ENCODE measurements around the gene EHMT1. TPM values are rescaled to one million over a fixed set of nuclear protein-coding genes. Genes with fewer than 3 reads are reported as not detected.
A peak's percentile ranks its signal among the peaks of the same experiment; 100 is the strongest.

The EHMT1 gene
- 10 to 100 TPM; 14.1 to 62.7 (median 14.8) TPM for polyA plus RNA-seq

DNA sequence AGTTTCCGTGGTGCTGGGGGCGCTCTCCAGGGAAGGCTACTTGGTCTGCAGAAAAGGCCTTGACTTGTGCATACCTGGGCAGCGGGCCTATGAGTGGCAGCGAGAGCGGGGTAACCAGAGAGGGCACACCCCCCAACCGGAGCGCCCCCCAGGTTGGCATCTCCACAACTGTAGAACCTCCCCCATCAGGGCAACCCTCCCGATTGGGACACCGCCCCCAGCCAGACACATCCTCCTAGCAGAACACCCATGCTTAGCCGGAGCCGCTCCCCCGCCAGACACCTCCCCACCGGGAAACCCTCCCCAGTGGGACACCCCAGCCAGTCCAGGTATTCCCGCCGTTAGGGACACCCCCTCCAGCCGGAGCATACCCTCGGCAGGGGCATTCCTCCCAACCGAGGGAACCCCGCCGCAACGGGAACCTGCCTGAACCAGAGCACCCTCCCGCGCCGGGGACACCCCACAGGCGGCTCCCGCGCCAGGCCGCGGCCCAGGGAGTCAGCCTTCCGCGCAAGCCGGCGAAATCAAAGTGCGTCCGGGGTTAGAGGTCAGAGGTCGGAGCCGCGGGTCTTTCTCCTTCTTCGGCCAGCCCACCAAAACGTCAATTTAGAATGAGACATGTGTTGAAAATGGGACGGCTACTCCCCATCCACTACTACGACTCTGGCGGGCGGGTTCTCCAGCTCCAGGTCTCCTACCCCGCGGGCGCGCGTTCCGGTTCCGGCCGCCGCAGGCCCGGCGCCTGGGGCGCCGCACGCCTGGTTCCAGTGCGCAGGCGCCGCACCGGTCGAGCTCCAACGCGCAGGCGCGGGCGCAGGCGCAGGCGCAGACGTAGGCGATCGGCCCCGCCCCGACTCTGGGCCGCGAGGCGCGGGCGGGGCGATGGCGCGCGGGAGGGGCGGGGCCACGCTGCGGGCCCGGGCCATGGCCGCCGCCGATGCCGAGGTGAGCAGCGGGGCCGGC, at the start of gene EHMT1:
EHMT1 (plus strand) TSS at position 901 of the 963 bp plus-strand sequence; CDS start at position 925, 24 bp downstream.
- Mint-ChIP-seq H3K27ac (peak within 1 kb of the TSS; percentile 88 to 98 (median 94)), H3K4me3 (peak within 1 kb of the TSS; percentile 87 to 95 (median 91)), H3K4me1 (peaks cover 42 to 45% of the 10 kb centered on the region in 2 donors), H3K36me3 (no peaks in the 10 kb centered on the region), H3K27me3 (ENCODE audit: low read depth in 3 of 3) (peaks cover 3 to 17% (median 7%) of the 10 kb centered on the region in 3 donors), H3K9me3 (no peaks in the 10 kb centered on the region)
- DNase-seq, result peak; percentile 93 to 95 (median 94)

DNA sequence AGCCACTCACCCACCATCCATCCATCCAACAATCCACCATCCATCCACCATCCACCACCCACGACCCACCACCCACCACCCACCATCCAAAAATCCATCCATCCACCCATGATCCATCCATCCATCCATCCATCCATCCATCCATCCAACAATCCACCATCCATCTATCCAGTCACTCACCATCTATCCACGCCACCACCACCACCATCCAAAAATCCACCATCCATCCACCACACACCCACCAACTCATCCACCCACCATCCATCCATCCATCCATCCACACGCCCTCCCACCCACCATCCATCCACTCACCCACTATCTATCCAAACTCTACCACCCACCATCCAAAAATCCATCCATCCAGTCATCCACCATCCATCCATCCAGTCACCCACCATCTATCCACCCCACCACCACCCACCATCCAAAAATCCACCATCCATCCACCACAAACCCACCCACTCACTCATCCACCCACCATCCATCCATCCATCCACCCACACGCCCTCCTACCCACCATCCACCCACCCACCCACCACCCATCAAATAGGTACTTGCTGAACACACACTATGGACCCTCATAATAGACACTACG, 49.1 kb upstream of the EHMT1 start:
- no peaks in the 10 kb centered on the region for H3K9me3 Mint-ChIP-seq
- no peak for DNase-seq
- no peak overlapping the region for H3K4me3 Mint-ChIP-seq
- H3K4me1 Mint-ChIP-seq, result no peaks in the 10 kb centered on the region
- no peaks in the 10 kb centered on the region for H3K27me3 Mint-ChIP-seq (ENCODE audit: low read depth in 3 of 3)
- peaks cover 0 to 10% (median 7%) of the 10 kb centered on the region in 3 donors for H3K36me3 Mint-ChIP-seq
- no peak overlapping the region for H3K27ac Mint-ChIP-seq

DNA sequence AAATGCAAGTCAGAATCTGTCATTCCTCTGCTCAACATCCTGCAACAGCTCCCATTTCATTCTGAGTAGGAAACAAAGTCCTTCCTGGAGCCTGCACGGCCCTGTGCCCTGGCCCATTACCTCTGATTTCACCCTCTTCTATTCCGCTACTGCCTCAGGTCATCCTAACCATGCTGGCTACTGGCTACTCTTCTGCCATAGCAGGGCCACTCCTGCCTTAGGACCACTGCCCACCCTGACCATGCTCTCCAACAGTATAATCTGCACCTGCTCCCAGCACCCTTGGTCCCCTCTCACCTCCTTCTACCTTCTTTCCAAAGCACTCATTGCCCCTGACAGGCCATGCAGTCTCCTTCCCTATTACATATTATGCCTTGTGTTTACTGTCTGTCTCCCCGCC, 48.2 kb upstream of the EHMT1 start:
- no peaks in the 10 kb centered on the region for H3K9me3 Mint-ChIP-seq
- H3K27ac Mint-ChIP-seq, result peak overlapping the region in 3 of 6 donors; percentile 47 to 73 (median 72)
- H3K4me1 Mint-ChIP-seq, result peaks cover 3 to 7% of the 10 kb centered on the region in 2 donors
- peaks cover 0 to 13% (median 7%) of the 10 kb centered on the region in 3 donors for H3K36me3 Mint-ChIP-seq
- no peak for DNase-seq
- H3K27me3 Mint-ChIP-seq (ENCODE audit: low read depth in 3 of 3), result no peaks in the 10 kb centered on the region
- H3K4me3 Mint-ChIP-seq, result no peak overlapping the region

DNA sequence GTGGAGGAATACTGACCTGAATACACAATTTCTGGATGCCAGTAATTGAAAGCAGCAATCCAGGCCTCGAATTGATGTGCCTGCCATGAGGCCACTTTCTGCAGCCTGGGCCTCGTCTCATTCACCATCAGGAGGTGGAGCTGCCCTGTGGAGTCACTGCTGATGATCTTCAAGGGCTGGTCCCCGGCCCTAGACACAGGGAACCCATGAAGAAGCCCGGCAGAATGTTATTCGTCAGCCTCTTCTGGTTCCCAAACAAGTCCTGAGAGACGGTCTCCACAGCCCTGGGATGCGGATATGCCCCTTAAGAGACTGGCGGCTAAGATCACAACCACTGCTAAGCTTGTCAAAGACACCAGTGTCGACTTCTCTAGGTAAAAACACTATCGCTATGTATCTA, 44.6 kb upstream of the EHMT1 start:
- Mint-ChIP-seq H3K4me1 (peaks cover 27 to 31% of the 10 kb centered on the region in 2 donors), H3K9me3 (no peaks in the 10 kb centered on the region), H3K27ac (no peak overlapping the region), H3K4me3 (no peak overlapping the region), H3K36me3 (peaks cover 0 to 16% (median 7%) of the 10 kb centered on the region in 3 donors), H3K27me3 (ENCODE audit: low read depth in 3 of 3) (no peaks in the 10 kb centered on the region)
- no peak for DNase-seq

- H3K27ac Mint-ChIP-seq, result no peak overlapping the region
- H3K4me3 Mint-ChIP-seq, result no peak overlapping the region
- no peaks in the 10 kb centered on the region for H3K9me3 Mint-ChIP-seq
- no peak for DNase-seq
- H3K36me3 Mint-ChIP-seq, result peaks cover 0 to 16% (median 7%) of the 10 kb centered on the region in 3 donors
- H3K4me1 Mint-ChIP-seq, result peaks cover 30 to 31% of the 10 kb centered on the region in 2 donors
- H3K27me3 Mint-ChIP-seq (ENCODE audit: low read depth in 3 of 3), result no peaks in the 10 kb centered on the region
Observed at GRCh38 chr9:137575364-137575715, 43.5 kb upstream of the EHMT1 start.

GRCh38 chr9:137575716-137576411, 42.9 kb upstream of the EHMT1 start:
- Mint-ChIP-seq H3K27me3 (ENCODE audit: low read depth in 3 of 3) (no peaks in the 10 kb centered on the region), H3K4me1 (peaks cover 30 to 31% of the 10 kb centered on the region in 2 donors), H3K36me3 (peaks cover 0 to 16% (median 3%) of the 10 kb centered on the region in 3 donors), H3K27ac (no peak overlapping the region), H3K4me3 (peak overlapping the region in 4 of 5 donors; percentile 17 to 51 (median 36)), H3K9me3 (no peaks in the 10 kb centered on the region)
- DNase-seq, result no peak

DNA sequence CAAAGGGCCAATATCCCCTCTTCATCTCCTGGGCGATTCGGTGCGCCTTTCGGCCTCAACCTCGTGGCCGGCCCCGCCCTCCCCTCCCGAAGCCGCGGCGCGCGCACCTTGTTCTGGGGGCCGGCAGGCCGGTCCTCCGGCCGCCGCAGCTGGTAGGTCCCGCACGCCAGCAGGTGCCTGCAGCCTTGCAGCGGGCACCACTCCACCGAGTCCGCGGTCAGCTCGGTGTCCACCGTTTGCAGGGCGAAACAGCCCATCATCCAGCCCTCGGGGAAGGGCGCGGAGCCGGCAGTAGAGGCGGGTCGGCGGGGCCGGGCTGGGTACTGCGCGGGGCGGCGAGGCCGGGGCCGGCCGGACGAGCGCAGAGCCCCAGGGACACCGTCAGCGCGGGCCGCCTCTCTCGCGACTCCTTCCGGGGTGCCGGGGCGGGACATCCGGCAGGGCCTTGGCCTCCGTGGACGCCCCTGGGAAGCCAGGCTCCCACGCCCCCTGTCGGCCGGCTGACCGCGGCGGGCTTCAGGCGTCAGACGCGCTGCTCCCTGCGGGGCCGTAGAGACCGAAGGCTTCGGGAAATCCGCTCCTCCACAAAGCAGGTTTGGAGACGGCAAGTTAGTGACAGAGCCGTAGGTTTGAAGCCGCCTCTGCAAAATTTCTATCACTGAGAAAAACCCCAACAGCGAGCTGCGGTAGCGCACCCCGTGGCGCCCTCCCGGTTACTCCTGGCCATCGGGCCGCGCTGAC, 40.1 kb upstream of the EHMT1 start, which contains the start of gene DPH7:
DPH7 (minus strand) TSS at position 408 of the 741 bp plus-strand sequence; CDS start at position 260, 148 bp downstream.
- DNase-seq, result peak; percentile 94
- Mint-ChIP-seq H3K4me3 (peak within 1 kb of the TSS; percentile 77 to 83 (median 81)), H3K4me1 (peaks cover 30 to 31% of the 10 kb centered on the region in 2 donors), H3K27ac (peak within 1 kb of the TSS; percentile 37 to 83 (median 52)), H3K36me3 (peaks cover 0 to 18% (median 0%) of the 10 kb centered on the region in 3 donors), H3K9me3 (no peaks in the 10 kb centered on the region), H3K27me3 (ENCODE audit: low read depth in 3 of 3) (no peaks in the 10 kb centered on the region)

DNA sequence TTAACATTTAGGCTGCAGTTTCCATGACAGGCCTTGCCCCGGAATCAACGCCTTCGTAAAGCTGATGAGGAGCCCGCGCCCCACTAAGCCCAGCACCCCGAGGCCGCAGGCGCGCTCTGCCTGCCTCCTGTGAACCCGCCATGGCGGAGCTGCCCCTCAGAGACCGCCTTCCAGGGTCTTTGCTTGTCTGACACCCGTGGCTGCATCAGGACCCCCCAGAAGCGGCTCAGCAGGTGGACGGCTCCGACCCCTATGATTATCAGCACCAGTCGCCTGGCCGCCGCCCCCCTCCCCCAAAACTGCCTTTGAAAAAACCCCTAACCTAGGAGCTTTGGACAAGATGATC, 39.6 kb upstream of the EHMT1 start:
- Mint-ChIP-seq H3K27me3 (ENCODE audit: low read depth in 3 of 3) (no peaks in the 10 kb centered on the region), H3K4me3 (peak overlapping the region; percentile 77 to 83 (median 81)), H3K4me1 (peaks cover 30 to 31% of the 10 kb centered on the region in 2 donors), H3K9me3 (no peaks in the 10 kb centered on the region), H3K27ac (peak overlapping the region in 5 of 6 donors; percentile 37 to 80 (median 50)), H3K36me3 (peaks cover 0 to 18% (median 0%) of the 10 kb centered on the region in 3 donors)
- no peak for DNase-seq

DNA sequence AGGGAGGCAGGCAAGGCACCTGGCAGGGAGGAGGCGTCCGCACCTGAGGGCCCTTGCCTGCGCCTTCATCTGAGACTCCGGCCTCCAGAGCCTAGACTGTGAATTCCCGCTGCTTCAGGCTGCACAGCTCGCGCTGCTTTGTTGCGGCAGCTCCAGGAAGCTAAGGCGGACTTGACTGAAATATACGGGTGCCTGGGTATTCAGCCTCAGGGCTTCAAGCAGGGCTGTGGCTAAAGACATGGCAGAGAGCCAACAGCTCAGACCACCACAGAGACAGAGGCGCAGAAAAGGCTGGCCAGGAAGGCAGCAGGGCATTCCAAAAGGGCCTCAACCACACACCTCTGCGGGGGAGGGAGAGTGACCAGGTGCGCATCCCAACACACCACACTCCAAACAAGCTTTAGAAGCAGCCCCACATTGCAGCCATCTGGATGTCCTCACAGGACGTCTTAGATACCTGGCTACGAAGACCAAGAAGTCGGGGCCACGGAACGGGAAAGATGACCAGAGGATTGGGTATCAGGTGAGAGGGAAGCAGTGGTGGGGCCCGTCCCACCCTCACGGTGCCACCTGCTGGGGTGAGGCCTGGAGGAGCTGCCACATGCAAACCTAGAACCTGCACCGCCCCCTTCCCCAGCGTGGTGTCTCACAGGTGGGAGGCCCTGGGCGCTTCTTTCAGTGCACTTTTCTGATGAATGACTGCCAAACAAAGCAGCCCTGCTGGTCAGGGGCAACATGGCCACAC, 38.4 kb upstream of the EHMT1 start:
- Mint-ChIP-seq H3K9me3 (no peaks in the 10 kb centered on the region), H3K27me3 (ENCODE audit: low read depth in 3 of 3) (no peaks in the 10 kb centered on the region), H3K4me1 (peaks cover 26 to 29% of the 10 kb centered on the region in 2 donors), H3K36me3 (peaks cover 0 to 17% (median 0%) of the 10 kb centered on the region in 3 donors), H3K4me3 (no peak overlapping the region), H3K27ac (no peak overlapping the region)
- no peak for DNase-seq

GRCh38 chr9:137580954-137581322, 37.9 kb upstream of the EHMT1 start:
- no peak overlapping the region for H3K27ac Mint-ChIP-seq
- H3K4me3 Mint-ChIP-seq, result no peak overlapping the region
- DNase-seq, result no peak
- peaks cover 21 to 23% of the 10 kb centered on the region in 2 donors for H3K4me1 Mint-ChIP-seq
- H3K9me3 Mint-ChIP-seq, result no peaks in the 10 kb centered on the region
- H3K27me3 Mint-ChIP-seq (ENCODE audit: low read depth in 3 of 3), result no peaks in the 10 kb centered on the region
- H3K36me3 Mint-ChIP-seq, result peaks cover 0 to 13% (median 0%) of the 10 kb centered on the region in 3 donors

- Mint-ChIP-seq H3K4me3 (no peak overlapping the region), H3K27ac (no peak overlapping the region), H3K27me3 (ENCODE audit: low read depth in 3 of 3) (no peaks in the 10 kb centered on the region), H3K9me3 (no peaks in the 10 kb centered on the region), H3K4me1 (peaks cover 15 to 19% of the 10 kb centered on the region in 2 donors), H3K36me3 (peaks cover 0 to 19% (median 0%) of the 10 kb centered on the region in 3 donors)
- no peak for DNase-seq
Observed at GRCh38 chr9:137581361-137582285, 37.2 kb upstream of the EHMT1 start.
